NB4 (cell line): ENCODE measurements around the gene FGF14.
"Not testable (repeated sequence)": the region's sequence is repeated elsewhere in the genome, so short reads cannot be mapped to it uniquely, and the experiment has no call there.

ENCODE experiments used
- DNase-seq: peaks from one replicate; pipeline ENCODE4 v3.0.0; 2010; ENCODE audit warnings: low read depth
- H3K4me3 ChIP-seq: one replicate; pipeline ENCODE4 v1.5.1; 2011; ENCODE audit warnings: mild to moderate bottlenecking, low read depth, low read length, moderate library complexity
- CTCF ChIP-seq: IDR thresholded peaks from one replicate; pipeline ENCODE4 v1.5.1; 2012; ENCODE audit warnings: low read depth, low read length
- MYC ChIP-seq: IDR thresholded peaks from 2 replicates; pipeline ENCODE4 v1.6.1; 2011; ENCODE audit warnings: low read depth, low read length
- POLR2A ChIP-seq: IDR thresholded peaks from 2 replicates; pipeline ENCODE4 v1.6.1; 2011; ENCODE audit warnings: mild to moderate bottlenecking; ENCODE audit not compliant: insufficient read length; ENCODE audit errors: extremely low read depth
- TF ChIP-seq, protein P1 (sequence below): IDR thresholded peaks from 2 replicates; pipeline ENCODE4 v1.6.1; 2011; ENCODE audit warnings: low read depth, low read length

The FGF14 gene

DNA sequence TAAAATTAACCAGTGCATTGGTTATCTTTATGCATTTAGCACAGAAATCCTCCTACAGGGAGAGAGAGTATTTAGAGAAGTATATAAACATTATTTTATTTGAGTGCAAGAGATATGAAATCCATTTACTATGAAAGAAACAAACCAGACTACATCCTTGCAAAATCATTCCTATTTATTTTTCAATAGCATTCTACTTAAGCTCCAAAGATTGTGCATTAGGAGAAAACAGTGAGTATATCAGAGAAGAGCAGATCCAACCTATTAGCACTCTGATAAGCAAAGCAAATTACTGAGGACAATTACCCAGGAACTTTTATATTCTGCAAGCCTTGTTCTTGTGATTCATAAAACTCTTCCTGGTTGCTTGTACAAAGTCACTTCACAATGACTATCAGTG is 256.1 kb downstream of the FGF14 start:
- DNase-seq, result no peak
- no peak overlapping the region for H3K4me3 ChIP-seq
- TF ChIP-seq CTCF, result no peak
- no peak for TF ChIP-seq POLR2A
- TF ChIP-seq MYC, result no peak
- TF ChIP-seq, protein P1, sequence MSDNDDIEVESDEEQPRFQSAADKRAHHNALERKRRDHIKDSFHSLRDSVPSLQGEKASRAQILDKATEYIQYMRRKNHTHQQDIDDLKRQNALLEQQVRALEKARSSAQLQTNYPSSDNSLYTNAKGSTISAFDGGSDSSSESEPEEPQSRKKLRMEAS, result no peak

DNA sequence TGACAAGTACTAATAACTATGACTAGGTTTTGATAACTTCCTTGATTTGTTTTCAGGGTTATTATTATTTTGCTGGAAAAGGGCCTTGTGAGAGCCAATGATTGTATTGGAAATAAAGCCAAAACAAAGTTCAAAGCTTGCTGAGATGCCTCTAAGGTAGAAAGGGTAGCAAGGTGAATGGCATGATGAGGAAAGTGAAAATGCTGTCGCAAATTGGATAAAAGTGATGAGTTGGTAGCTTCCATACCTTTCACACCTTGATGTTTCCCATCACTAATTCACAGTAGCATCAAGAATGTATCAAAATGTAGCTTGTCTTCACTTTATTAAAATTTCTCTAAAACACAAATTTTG is 259.4 kb downstream of the FGF14 start:
- TF ChIP-seq, protein P1, result no peak
- TF ChIP-seq CTCF (no peak), MYC (no peak), POLR2A (no peak)
- H3K4me3 ChIP-seq, result no peak overlapping the region

GRCh38 chr13:102141625-102142472 is 260.0 kb downstream of the FGF14 start:
- peak; percentile 12 for DNase-seq

More for the DNA sequence above, 259.4 kb downstream of the FGF14 start:
- DNase-seq, result no peak

GRCh38 chr13:102139626-102140025 is 262.2 kb downstream of the FGF14 start:
- no peak for DNase-seq
- TF ChIP-seq MYC (no peak), CTCF (no peak), POLR2A (no peak)
- TF ChIP-seq, protein P1, result no peak
- H3K4me3 ChIP-seq, result no peak overlapping the region

More at GRCh38 chr13:102141625-102142472, 260.0 kb downstream of the FGF14 start:
- no peak overlapping the region for H3K4me3 ChIP-seq
- TF ChIP-seq, protein P1, result no peak
- TF ChIP-seq POLR2A, result no peak
- TF ChIP-seq MYC, result no peak
- TF ChIP-seq CTCF, result peak; percentile 56

- TF ChIP-seq CTCF, result no peak
- DNase-seq, result no peak
- H3K4me3 ChIP-seq, result no peak overlapping the region
These were observed 263.1 kb downstream of the FGF14 start for GRCh38 chr13:102138635-102139190.

DNA sequence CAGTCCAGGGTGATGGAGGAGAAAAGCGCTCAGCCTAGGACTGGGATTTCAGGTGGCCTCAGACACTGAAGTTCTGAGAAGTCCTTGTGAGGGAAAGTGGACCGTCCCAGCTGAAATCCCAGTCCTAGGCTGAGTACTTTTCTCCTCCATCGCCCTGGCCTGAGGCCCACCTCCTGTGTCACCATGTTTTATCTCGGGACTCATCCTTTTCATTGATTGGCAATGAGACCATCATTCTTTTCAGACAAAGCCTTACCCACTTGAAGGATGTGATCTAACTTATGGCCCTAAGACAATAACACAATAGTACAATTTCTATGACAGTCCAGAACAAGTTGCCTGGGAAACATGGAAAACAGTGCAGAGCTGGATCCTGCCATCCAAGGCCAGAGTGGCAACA is 263.9 kb downstream of the FGF14 start:
- not testable (repeated sequence) for DNase-seq, H3K4me3 ChIP-seq
